H1 (cell line): Measurements from ENCODE around the gene LARP4. TPM values are rescaled to one million over a fixed set of nuclear protein-coding genes. Genes with fewer than 3 reads are reported as not detected.

Source experiments
- ASH2L ChIP-seq: fragments of 200-600, 300-600 bp; sonication (generic); IDR thresholded peaks from one replicate; pipeline ENCODE4 v1.7.1; 2017; ENCODE audit warnings: low read length
- CHD1 ChIP-seq: IDR thresholded peaks from 2 replicates; pipeline ENCODE4 v1.6.1; 2012; ENCODE audit warnings: low read depth, low read length, improper control_type of control experiment
- CHD2 ChIP-seq: IDR thresholded peaks from 2 replicates; pipeline ENCODE4 v1.6.1; 2012; ENCODE audit warnings: low read length, improper control_type of control experiment
- CREB1 ChIP-seq: IDR thresholded peaks from 2 replicates; pipeline ENCODE4 v1.6.1; 2012; ENCODE audit warnings: inconsistent platforms
- FOSL1 ChIP-seq: IDR thresholded peaks from 2 replicates; pipeline ENCODE4 v1.6.1; 2011; ENCODE audit warnings: mild to moderate bottlenecking, low read depth, low read length, moderate library complexity; ENCODE audit not compliant: insufficient read depth
- GABPA ChIP-seq: IDR thresholded peaks from 2 replicates; pipeline ENCODE4 v1.6.1; 2011; ENCODE audit warnings: mild to moderate bottlenecking, low read length, moderate library complexity, borderline replicate concordance; ENCODE audit not compliant: insufficient read depth
- GTF2F1 ChIP-seq: IDR thresholded peaks from 2 replicates; pipeline ENCODE4 v1.6.1; 2012; ENCODE audit warnings: low read depth, low read length, improper control_type of control experiment, borderline replicate concordance
- HDAC2 ChIP-seq, 2 experiments: fragments of 300-600 bp in 1 of 2; sonication (generic) in 1 of 2; IDR thresholded peaks; 2 replicates each; pipeline ENCODE4 v1.6.1; 2011 to 2012; ENCODE audit warnings: low read depth in 2 of 2, low read length in 2 of 2, mild to moderate bottlenecking in 2 of 2, moderate library complexity in 2 of 2, borderline replicate concordance in 1 of 2, inconsistent platforms in 1 of 2
- JUND ChIP-seq: IDR thresholded peaks from 2 replicates; pipeline ENCODE4 v1.6.1; 2011; ENCODE audit warnings: mild to moderate bottlenecking, improper control_type of control experiment, low read length
- KDM4A ChIP-seq: IDR thresholded peaks from one replicate; pipeline ENCODE4 v1.7.1; 2012; ENCODE audit warnings: low read depth, mild to moderate bottlenecking, moderate library complexity, low read length, inconsistent platforms; ENCODE audit not compliant: severe bottlenecking
- KDM5A ChIP-seq: fragments of 200-600 bp; IDR thresholded peaks from 2 replicates; pipeline ENCODE4 v1.7.1; 2012; ENCODE audit warnings: mild to moderate bottlenecking, low read length, inconsistent platforms, mixed read lengths
- MAFK ChIP-seq: IDR thresholded peaks from 2 replicates; pipeline ENCODE4 v1.6.1; 2012; ENCODE audit warnings: low read depth, mild to moderate bottlenecking, improper control_type of control experiment, low read length
- POLR2A ChIP-seq, 2 experiments: IDR thresholded peaks; 1 replicate in 1 of 2; 2 replicates in 1 of 2; pipeline ENCODE4 v1.6.1; 2011; ENCODE audit warnings: low read depth in 2 of 2, low read length in 2 of 2, mild to moderate bottlenecking in 2 of 2; ENCODE audit errors: control extremely low read depth in 1 of 2
- POLR2AphosphoS5 ChIP-seq: IDR thresholded peaks from 2 replicates; pipeline ENCODE4 v1.6.1; 2011; ENCODE audit warnings: low read depth, low read length
- RAD21 ChIP-seq, 2 experiments: IDR thresholded peaks in 1 of 2; conservative IDR thresholded peaks in 1 of 2; 2 replicates each; pipeline ENCODE4 v1.6.1; 2011; ENCODE audit warnings: low read depth in 2 of 2, low read length in 2 of 2, improper control_type of control experiment in 1 of 2, inconsistent platforms in 1 of 2, mild to moderate bottlenecking in 1 of 2, moderate library complexity in 1 of 2
- RBBP5 ChIP-seq: IDR thresholded peaks from 2 replicates; pipeline ENCODE4 v1.7.1; 2012; ENCODE audit warnings: low read depth, mild to moderate bottlenecking, inconsistent platforms, low read length, moderate library complexity, borderline replicate concordance
- RXRA ChIP-seq: IDR thresholded peaks from 2 replicates; pipeline ENCODE4 v1.6.1; 2011; ENCODE audit warnings: low read depth, mild to moderate bottlenecking, low read length, moderate library complexity; ENCODE audit not compliant: insufficient read depth
- SP4 ChIP-seq: IDR thresholded peaks from 2 replicates; pipeline ENCODE4 v1.6.1; 2012; ENCODE audit warnings: low read length, inconsistent platforms
- TAF1 ChIP-seq: IDR thresholded peaks from 2 replicates; pipeline ENCODE4 v1.6.1; 2011; ENCODE audit warnings: mild to moderate bottlenecking, low read depth, low read length
- TAF7 ChIP-seq: optimal IDR thresholded peaks from 2 replicates; pipeline ENCODE3; 2011; ENCODE audit warnings: low read depth, mild to moderate bottlenecking, inconsistent platforms, low read length, moderate library complexity, borderline replicate concordance
- YY1 ChIP-seq: IDR thresholded peaks from 2 replicates; pipeline ENCODE4 v1.6.1; 2011; ENCODE audit warnings: low read depth, mild to moderate bottlenecking, low read length
- polyA plus RNA-seq, 7 experiments: library from polyadenylated mRNA; depleted of rRNA in 3 of 7; stranded (reverse) in 5 of 7; unstranded in 2 of 7; fragments of >200 nt in 5 of 7; fragments of 200-250 nt in 2 of 7; gene quantifications; 1 replicate in 5 of 7; 2 replicates in 1 of 7; 4 replicates in 1 of 7; pipeline versions ENCODE4 v1.2.1 to v1.2.3, GENCODE V29; 2011 to 2013; ENCODE audit warnings: missing spikeins in 2 of 7, mixed read lengths in 2 of 7
- total RNA-seq: library from RNA; stranded (reverse); fragmentation: NEBNext Ultra II Directional; extraction: Animal tissue kit (Norgen Biotek cat#: 25700); gene quantifications from 2 replicates; pipeline ENCODE4 v1.2.1, GENCODE V29; 2021
- TF ChIP-seq, protein P1 (sequence below): IDR thresholded peaks from 2 replicates; pipeline ENCODE4 v1.6.1; 2012; ENCODE audit warnings: inconsistent platforms
- TF ChIP-seq, protein P2 (sequence below): IDR thresholded peaks from 2 replicates; pipeline ENCODE4 v1.6.1; 2012; ENCODE audit warnings: inconsistent platforms

Gene LARP4
- total and polyA plus RNA-seq, 2 of the 8 experiments (the other 6 are each of a cell fraction or from before 2014, with no cell fraction given), result 12.8 to 93.9 TPM

DNA sequence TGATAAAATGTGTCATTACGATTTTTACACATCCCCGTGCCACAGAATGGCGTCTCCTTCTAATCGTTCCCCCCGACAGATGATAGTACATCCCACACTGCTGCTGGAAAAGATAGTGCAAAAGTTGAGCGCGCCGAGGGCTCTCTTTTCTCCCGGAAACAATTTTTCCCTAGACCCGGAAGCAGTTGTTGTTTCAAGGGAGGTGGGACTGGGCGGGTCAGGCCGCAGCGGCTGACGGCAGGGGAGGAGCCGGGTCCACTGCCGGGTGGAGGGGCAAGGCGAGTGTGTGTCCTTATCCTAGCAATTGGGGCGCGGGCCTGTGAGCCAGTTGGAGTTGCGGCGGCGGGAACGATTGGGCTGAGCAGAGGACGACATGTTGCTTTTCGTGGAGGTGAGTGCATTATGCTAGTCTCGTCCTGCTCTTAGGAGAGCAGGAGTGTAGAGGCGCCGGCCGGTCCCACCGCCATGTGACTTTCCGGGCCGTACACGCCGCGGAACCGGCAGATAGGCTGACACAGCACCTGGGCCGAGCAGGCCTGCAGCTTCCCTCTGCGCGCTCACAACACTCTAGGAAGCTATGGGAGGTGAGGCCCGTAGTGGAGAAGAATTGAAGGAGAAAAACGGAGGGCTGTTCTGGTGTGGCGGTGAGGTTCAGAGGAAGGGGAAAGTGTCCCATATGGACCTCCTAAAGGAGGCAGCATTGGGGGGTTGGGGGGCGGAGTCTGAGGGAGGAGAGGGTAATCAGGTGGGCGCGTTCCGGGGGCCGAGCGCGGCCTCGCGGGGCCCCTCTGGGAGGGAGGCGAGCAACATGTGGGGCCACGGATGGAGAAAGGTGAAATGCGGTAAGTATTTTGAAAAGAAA is at the start of gene LARP4 (continued):
- TF ChIP-seq HDAC2 (IDR thresholded peaks at IDR 0.05; ENCODE audit: borderline replicate concordance in 1 of 2, low read depth in 2 of 2, low read length in 2 of 2) (peak in 1 of 2 experiments; percentile 76; a peak in 2 of 4 replicates), KDM5A (no peak), KDM4A (peak; percentile 58), POLR2A (IDR thresholded peaks at IDR 0.05; ENCODE audit: control extremely low read depth in 1 of 2, low read depth in 2 of 2, low read length in 2 of 2) (peak; percentile 81 to 96), GTF2F1 (0 out of 2 replicates have a peak, but pooled peaks have one; percentile 19), ASH2L (peak; percentile 87), CREB1 (peak; percentile 47; the same call in 1 of the 2 replicates), POLR2AphosphoS5 (peak; percentile 98), CHD1 (peak; percentile 89; the same call in 1 of the 2 replicates), YY1 (0 out of 2 replicates have a peak, but pooled peaks have one; percentile 5), GABPA (peak; percentile 94), TAF1 (peak; percentile 95), RBBP5 (peak; percentile 93), FOSL1 (no peak), JUND (peak; percentile 86), MAFK (peak; percentile 23; the same call in 1 of the 2 replicates), CHD2 (peak; percentile 70; the same call in 1 of the 2 replicates), SP4 (peak; percentile 65), RAD21 (IDR thresholded peaks at IDR 0.05 in 1 of 2, conservative IDR thresholded peaks at IDR 0.05 in 1 of 2; ENCODE audit: low read depth in 2 of 2, low read length in 2 of 2) (no peak), RXRA (no peak), TAF7 (peak; percentile 70)
- TF ChIP-seq, protein P1, sequence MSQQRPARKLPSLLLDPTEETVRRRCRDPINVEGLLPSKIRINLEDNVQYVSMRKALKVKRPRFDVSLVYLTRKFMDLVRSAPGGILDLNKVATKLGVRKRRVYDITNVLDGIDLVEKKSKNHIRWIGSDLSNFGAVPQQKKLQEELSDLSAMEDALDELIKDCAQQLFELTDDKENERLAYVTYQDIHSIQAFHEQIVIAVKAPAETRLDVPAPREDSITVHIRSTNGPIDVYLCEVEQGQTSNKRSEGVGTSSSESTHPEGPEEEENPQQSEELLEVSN, result no peak
- TF ChIP-seq, protein P2, sequence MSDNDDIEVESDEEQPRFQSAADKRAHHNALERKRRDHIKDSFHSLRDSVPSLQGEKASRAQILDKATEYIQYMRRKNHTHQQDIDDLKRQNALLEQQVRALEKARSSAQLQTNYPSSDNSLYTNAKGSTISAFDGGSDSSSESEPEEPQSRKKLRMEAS, result 0 out of 2 replicates have a peak, but pooled peaks have one; percentile 75
